Embryonic facial prominence (tissue), 1 donor: ENCODE results near the gene DLG1.

Experiments used
- DNase-seq: peaks from one replicate; pipeline ENCODE4 v3.0.0-alpha.2; 2016; ENCODE audit errors: extremely low spot score

The DLG1 gene

DNA sequence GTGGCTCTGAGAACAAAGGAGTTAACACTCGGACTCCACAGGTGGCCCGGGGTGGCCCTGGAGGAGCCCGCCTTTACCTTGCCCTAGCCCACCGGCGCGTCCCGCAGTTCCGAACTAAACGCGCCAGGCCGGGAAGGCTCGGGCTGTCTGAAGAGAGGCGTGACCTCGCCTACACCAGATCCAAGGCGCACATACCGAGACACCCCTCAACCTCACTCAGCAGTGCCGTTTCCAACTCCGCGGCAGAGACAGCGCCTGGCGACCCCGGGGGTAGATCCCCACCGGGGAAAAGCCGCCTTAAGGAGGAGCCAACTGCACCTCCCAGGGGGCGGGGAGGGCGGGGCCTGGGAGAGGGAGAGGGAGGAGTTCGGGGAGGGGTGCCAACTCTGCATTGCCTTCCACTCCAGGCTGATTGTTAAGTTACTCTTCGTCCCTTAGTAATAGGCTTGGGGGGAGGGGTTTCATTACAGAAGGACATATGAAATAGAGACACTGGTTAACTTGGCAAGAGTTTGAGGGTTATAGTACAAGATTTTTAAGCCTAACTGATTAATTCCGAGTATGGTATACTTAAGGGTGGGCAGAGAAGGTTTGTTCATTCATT, at the start of gene DLG1:
DLG1 (minus strand) TSS at position 272 of the 604 bp plus-strand sequence. CDS start 1,408 bp downstream, outside the sequence.
- DNase-seq = peak; percentile 50

GRCh38 chr3:197348014-197348413, 49.6 kb upstream of the DLG1 start:
- DNase-seq = no peak

DNA sequence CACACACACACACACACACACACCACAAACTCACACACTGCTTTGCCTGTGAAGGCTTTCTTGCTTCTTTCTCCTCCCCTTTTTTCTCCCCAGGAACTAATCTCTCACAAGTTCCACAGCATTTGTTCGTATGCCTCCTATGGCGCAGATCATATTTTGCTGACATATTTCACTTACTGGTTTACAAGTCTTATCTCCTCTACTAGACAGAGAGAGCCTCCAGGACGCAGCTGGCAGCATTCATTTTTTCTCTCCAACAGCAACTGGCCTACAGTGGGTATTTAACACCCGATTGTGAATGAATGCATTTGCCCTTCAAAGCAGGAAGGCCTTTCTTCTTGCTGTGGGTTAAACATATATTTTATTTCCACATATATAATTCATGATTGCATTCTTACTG, 47.0 kb upstream of the DLG1 start:
- DNase-seq = no peak

GRCh38 chr3:197344582-197345318, 46.3 kb upstream of the DLG1 start:
- DNase-seq = no peak

GRCh38 chr3:197343656-197344408, 45.4 kb upstream of the DLG1 start:
- no peak for DNase-seq

GRCh38 chr3:197343111-197343510, 44.7 kb upstream of the DLG1 start:
- DNase-seq = no peak

DNA sequence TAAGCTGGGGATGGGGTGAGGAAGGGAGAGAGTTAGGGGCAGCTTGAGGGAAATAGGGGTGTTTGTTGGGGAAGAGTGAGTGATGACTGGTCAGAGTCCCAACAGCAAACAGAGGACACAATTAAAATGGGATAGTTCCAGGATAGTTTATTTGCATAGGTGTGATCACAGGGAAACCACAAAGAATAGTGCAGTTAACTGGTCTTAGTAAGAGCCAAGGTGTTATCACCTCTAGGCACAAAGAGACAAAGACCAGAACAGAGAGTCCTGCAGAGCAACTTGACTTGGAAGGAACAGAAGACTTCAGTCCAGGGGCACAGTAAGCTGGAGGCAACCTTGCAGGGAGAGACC, 42.1 kb upstream of the DLG1 start:
- no peak for DNase-seq

GRCh38 chr3:197339841-197340520, 41.6 kb upstream of the DLG1 start:
- DNase-seq = peak; percentile 34

- DNase-seq = no peak
These were observed 40.2 kb upstream of the DLG1 start for GRCh38 chr3:197338586-197338985.

- no peak for DNase-seq
These were observed 39.2 kb upstream of the DLG1 start for GRCh38 chr3:197337656-197338055.

GRCh38 chr3:197337214-197337613, 38.8 kb upstream of the DLG1 start:
- no peak for DNase-seq

DNA sequence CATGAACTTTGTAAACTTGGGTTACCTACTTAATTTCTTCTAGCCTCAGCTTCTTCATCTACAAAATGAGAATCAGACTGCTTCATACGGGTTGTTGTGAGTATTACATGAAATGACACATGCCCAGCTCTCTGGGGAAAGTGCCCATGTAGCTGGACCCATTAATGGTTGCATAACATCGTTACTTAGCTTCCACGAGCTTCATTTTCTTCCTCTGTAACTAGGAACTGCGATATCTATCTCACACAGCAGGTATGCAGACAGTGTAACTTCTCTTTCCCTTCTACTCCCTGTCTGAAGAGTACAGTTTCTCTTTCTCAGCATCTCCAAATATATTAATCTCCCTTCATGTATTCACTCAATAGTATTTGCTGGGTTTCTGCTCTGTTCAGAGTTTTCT, 37.9 kb upstream of the DLG1 start:
- DNase-seq = no peak

GRCh38 chr3:197335428-197336132, 37.2 kb upstream of the DLG1 start:
- DNase-seq = no peak

DNA sequence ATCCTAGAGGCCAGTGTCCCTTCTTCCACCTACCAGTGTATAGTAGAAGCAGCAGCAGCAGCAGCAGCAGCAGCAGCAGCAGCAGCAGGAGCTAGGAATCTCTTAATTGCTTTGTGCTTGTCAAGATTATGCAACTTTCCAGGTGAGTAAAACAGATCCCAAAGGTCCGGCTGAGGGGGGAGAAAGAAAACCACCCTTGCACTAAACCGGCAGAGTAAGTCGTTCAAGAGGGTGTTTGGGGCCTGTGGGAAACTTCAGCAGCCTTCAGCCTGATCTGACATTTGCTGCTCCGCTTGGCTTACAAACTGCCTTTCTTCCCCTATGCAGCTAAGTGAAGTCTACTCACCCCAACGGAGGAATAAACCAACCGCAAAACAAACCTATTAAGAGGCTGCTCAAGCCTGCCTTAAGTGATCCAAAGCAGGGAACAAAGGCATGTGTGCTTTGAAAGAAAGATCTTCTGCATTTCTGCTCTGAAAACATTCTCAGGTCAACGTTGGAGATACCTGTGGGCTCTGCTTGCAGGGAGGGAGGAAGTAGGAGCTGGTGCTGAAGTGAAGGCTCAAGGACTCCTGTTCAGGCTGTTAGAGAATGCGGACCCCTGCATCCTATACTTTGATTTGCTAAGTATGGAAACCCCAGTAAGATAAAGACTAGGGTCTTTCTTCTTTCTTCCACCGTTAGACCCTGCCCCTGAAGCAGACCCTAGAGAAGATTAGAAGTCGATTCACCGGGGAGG, 35.7 kb upstream of the DLG1 start:
- no peak for DNase-seq

DNA sequence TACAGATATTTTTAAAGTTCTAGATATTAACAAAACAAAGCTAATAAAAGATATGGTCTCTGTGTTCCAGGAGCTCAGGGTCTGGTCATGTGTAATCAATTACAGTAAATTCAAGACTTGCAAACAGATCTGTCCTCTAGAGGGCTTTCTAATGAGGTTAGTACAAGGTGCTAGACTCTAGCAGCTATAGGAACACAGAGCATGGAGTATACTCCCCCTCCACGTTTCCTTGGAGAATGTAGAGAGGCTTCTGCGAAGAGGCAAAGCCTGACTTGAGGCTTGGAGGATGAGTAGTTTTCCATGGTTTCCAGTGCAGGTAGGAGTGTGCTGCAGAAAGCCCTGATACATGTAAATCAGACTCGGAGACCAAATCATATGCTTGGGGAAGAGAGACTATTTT, 32.7 kb upstream of the DLG1 start:
- DNase-seq = no peak

- no peak for DNase-seq
These were observed 31.0 kb upstream of the DLG1 start for GRCh38 chr3:197329382-197329781.

DNA sequence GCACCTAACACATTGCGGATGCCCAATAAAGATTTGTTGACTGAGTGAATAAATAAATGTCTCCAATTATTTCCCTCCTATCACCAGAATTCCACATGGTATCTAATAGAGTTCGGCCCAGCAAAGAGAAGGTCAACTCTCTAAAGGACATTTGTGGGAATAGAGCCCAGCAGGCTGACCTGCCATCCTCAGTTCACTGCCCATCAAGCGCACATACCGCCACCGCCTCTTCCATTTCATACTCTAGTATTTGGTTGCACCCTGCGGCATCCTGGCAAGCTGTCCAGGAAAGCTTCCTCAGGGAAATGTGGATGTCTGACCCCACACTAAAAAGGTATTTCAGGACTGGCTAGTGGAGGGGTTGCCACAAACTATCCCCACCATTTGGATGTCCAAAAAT, 29.8 kb upstream of the DLG1 start:
- no peak for DNase-seq

GRCh38 chr3:197327701-197328100, 29.3 kb upstream of the DLG1 start:
- DNase-seq = no peak

GRCh38 chr3:197325773-197326172, 27.4 kb upstream of the DLG1 start:
- no peak for DNase-seq

DNA sequence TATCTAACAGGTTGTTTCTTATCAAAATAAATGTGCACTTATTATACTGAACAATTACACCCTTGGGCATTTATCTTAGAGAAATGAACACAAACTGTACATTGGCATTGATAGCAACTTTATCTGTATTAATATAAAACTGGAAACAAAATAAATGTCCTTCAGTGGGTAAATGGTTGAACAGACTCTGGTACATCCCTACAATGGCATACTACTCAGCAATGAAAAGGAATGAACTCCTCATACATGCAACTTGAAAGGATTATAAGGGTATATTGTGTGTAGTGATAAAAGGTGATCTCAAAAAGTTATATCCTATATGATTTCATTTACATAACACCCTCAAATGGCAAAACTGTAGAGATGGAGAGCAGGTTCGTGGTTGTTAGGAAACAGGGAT, 23.7 kb upstream of the DLG1 start:
- DNase-seq = no peak

DNA sequence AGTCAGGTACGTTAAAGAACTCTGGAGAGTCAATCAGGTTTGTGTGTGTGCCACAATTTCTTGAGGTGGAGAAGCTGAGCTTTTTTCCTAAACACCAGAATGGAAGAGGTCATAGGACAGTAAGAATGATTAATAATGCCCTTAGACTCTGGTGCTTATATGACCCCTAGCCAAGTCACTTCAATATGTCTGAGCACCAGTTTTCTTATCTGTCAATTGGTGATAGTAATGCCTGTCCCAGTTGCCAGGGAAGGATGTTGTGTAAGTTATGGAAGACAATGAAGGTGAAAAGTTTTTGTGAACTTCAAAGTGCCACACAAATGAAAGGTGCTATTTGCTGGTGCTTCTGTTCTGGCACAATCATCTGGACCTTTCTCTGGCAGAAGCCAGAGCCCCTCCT, 22.2 kb upstream of the DLG1 start:
- no peak for DNase-seq
